Measurements from ENCODE around the gene UGT2B17. TPM values are rescaled to one million over a fixed set of nuclear protein-coding genes. Genes with fewer than 3 reads are reported as not detected.
"Not testable (repeated sequence)": the region's sequence is repeated elsewhere in the genome, so short reads cannot be mapped to it uniquely, and the experiment has no call there.

UGT2B17 gene
- polyA plus RNA-seq, 2 of the 4 experiments (the other 2 are of a cell fraction) = 0.04 TPM; not detected in 1

DNA sequence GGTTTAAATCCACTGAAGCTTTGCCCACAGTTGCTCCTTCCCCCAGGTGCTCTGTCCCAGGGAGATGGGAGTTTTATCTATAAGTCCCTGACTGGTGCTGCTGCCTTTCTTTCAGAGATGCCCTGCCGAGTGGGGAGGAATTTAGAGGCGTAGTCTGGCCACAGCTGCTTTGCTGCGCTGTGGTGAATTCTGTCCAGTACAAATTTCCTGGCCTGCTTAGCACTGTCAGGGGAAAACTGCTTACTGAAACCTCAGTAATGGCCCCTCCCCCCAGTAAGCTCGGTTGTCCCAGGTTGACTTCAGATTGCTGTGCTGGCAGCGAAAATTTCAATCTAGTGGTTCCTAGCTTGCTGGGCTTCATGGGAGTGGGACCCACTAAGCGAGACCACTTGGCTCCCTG is 40.1 kb downstream of the UGT2B17 start:
- no peaks in the 10 kb centered on the region for H3K4me1 ChIP-seq
- H3K27ac ChIP-seq = no peak overlapping the region
- H3K9me3 ChIP-seq = no peaks in the 10 kb centered on the region
- H3K4me3 ChIP-seq = no peak overlapping the region
- 76% methylated on average over 4 of the region's 6 CpGs for WGBS (ENCODE audit: missing lambda C conversion rate)
- FAIRE-seq (no peak), ATAC-seq (no peak), DNase-seq (ENCODE audit: low read depth in 1 of 2, low spot score in 1 of 2) (no peak)
- ChIA-PET CTCF (interaction anchor here (0.6 kb wide), 1 partner anchor 1364 kb away, joined by 3 read pairs; no protein-coding TSS in a partner anchor), POLR2A (no interaction called here)
- no peak overlapping the region for H3K4me2 ChIP-seq
- TF ChIP-seq POLR2AphosphoS2 (conservative IDR thresholded peaks at IDR 0.05; ENCODE audit: low read length) (no peak), KDM1A (IDR thresholded peaks at IDR 0.05; ENCODE audit: low read depth) (no peak), EHF (CRISPR knock-in tag; IDR thresholded peaks at IDR 0.05) (no peak), MAFK (IDR thresholded peaks at IDR 0.05; ENCODE audit: partially characterized antibody) (no peak), SREBF2 (IDR thresholded peaks at IDR 0.05) (no peak), PHF8 (IDR thresholded peaks at IDR 0.05; ENCODE audit: borderline replicate concordance, low read depth) (no peak), HDAC2 (IDR thresholded peaks at IDR 0.05) (no peak), HOXA7 (CRISPR knock-in tag; IDR thresholded peaks at IDR 0.05) (no peak), RCOR1 (IDR thresholded peaks at IDR 0.05; ENCODE audit: low read depth, low read length) (no peak), ZNF302 (CRISPR knock-in tag; IDR thresholded peaks at IDR 0.05) (no peak), CEBPB (IDR thresholded peaks at IDR 0.05) (no peak)
- TF ChIP-seq, protein P1, sequence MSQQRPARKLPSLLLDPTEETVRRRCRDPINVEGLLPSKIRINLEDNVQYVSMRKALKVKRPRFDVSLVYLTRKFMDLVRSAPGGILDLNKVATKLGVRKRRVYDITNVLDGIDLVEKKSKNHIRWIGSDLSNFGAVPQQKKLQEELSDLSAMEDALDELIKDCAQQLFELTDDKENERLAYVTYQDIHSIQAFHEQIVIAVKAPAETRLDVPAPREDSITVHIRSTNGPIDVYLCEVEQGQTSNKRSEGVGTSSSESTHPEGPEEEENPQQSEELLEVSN (IDR thresholded peaks at IDR 0.05; ENCODE audit: borderline replicate concordance, low read depth) = no peak

DNA sequence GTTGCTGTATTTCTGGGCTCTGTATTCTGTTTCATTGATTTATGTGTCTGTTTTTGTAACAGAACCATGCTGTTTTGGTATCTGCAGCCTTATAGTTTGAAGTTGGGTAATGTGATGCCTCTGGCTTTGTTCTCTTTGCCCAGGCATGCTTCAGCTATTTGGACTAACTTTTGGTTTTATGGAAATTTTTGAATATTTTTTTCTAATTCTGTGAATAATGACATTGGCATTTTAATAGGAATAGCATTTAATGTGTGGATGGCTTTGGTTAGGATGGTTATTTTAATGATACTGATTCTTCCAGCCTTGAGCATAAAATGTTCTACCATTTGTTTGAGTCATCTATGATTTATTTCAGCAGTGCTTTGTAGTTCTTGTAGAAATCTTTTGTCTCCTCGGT is 53.9 kb downstream of the UGT2B17 start:
- H3K4me1 ChIP-seq; DNase-seq (ENCODE audit: low read depth in 1 of 2, low spot score in 1 of 2); ATAC-seq; POLR2A ChIA-PET; FAIRE-seq; H3K27ac ChIP-seq; H3K4me2 ChIP-seq; H3K9me3 ChIP-seq; H3K4me3 ChIP-seq; CTCF ChIA-PET: not testable (repeated sequence)
- WGBS (ENCODE audit: missing lambda C conversion rate) = 45% methylated on average over 1 of the region's 1 CpG

DNA sequence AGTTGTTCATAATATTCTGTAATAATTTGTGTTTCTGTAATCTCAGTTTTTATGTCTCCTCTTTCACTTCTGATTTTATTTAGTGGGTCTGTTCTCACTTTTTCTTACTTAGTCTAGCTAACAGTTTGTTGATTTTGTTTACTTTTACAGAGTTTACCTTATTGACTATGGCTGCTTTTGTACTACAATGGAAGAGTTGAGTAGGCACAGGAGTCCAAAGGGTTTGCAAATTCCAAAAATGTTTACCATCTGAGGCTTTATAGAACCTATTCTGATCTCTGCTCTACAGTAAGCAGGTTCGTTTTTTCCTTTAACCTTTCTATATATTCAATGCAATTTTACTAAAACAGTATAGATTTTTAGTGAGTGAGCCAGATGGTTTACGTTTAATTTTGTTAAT is 55.1 kb downstream of the UGT2B17 start:
- TF ChIP-seq RFX5 (IDR thresholded peaks at IDR 0.05) (no peak), PHF8 (IDR thresholded peaks at IDR 0.05; ENCODE audit: borderline replicate concordance, low read depth) (no peak), POLR2A (IDR thresholded peaks at IDR 0.05; ENCODE audit: low read length) (no peak), HDAC2 (IDR thresholded peaks at IDR 0.05) (no peak), CBX8 (IDR thresholded peaks at IDR 0.05) (no peak), JUNB (IDR thresholded peaks at IDR 0.05) (no peak), POLR2AphosphoS2 (conservative IDR thresholded peaks at IDR 0.05; ENCODE audit: low read length) (no peak), TP53 (CRISPR knock-in tag; IDR thresholded peaks at IDR 0.05) (no peak), EP300 (IDR thresholded peaks at IDR 0.05) (no peak), NPAS2 (CRISPR knock-in tag; IDR thresholded peaks at IDR 0.05; ENCODE audit: borderline replicate concordance) (no peak), HEYL (CRISPR knock-in tag; IDR thresholded peaks at IDR 0.05) (no peak), HOXB13 (CRISPR knock-in tag; IDR thresholded peaks at IDR 0.05; ENCODE audit: low read depth) (no peak), HOXB5 (CRISPR knock-in tag; IDR thresholded peaks at IDR 0.05) (no peak), FOSL2 (IDR thresholded peaks at IDR 0.05) (no peak), FOSL2 (CRISPR knock-in tag; IDR thresholded peaks at IDR 0.05) (no peak), RARB (CRISPR knock-in tag; IDR thresholded peaks at IDR 0.05) (no peak), SMC3 (IDR thresholded peaks at IDR 0.05) (no peak), FOXS1 (CRISPR knock-in tag; IDR thresholded peaks at IDR 0.05) (no peak)
- TF ChIP-seq, protein P2, sequence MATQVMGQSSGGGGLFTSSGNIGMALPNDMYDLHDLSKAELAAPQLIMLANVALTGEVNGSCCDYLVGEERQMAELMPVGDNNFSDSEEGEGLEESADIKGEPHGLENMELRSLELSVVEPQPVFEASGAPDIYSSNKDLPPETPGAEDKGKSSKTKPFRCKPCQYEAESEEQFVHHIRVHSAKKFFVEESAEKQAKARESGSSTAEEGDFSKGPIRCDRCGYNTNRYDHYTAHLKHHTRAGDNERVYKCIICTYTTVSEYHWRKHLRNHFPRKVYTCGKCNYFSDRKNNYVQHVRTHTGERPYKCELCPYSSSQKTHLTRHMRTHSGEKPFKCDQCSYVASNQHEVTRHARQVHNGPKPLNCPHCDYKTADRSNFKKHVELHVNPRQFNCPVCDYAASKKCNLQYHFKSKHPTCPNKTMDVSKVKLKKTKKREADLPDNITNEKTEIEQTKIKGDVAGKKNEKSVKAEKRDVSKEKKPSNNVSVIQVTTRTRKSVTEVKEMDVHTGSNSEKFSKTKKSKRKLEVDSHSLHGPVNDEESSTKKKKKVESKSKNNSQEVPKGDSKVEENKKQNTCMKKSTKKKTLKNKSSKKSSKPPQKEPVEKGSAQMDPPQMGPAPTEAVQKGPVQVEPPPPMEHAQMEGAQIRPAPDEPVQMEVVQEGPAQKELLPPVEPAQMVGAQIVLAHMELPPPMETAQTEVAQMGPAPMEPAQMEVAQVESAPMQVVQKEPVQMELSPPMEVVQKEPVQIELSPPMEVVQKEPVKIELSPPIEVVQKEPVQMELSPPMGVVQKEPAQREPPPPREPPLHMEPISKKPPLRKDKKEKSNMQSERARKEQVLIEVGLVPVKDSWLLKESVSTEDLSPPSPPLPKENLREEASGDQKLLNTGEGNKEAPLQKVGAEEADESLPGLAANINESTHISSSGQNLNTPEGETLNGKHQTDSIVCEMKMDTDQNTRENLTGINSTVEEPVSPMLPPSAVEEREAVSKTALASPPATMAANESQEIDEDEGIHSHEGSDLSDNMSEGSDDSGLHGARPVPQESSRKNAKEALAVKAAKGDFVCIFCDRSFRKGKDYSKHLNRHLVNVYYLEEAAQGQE (IDR thresholded peaks at IDR 0.05) = no peak
- TF ChIP-seq, protein P3, sequence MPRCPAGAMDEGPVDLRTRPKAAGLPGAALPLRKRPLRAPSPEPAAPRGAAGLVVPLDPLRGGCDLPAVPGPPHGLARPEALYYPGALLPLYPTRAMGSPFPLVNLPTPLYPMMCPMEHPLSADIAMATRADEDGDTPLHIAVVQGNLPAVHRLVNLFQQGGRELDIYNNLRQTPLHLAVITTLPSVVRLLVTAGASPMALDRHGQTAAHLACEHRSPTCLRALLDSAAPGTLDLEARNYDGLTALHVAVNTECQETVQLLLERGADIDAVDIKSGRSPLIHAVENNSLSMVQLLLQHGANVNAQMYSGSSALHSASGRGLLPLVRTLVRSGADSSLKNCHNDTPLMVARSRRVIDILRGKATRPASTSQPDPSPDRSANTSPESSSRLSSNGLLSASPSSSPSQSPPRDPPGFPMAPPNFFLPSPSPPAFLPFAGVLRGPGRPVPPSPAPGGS (IDR thresholded peaks at IDR 0.05) = no peak
- TF ChIP-seq, protein P1 (IDR thresholded peaks at IDR 0.05; ENCODE audit: borderline replicate concordance, low read depth) = no peak
- POLR2A ChIA-PET = no interaction called here
- Histone ChIP-seq H3K4me1 (no peaks in the 10 kb centered on the region), H3K4me2 (no peak overlapping the region), H3K4me3 (no peak overlapping the region), H3K27ac (no peak overlapping the region), H3K9me3 (no peaks in the 10 kb centered on the region)
- WGBS (ENCODE audit: missing lambda C conversion rate) = 15% methylated on average over 2 of the region's 2 CpGs
- CTCF ChIA-PET = no interaction called here
- DNase-seq (ENCODE audit: low read depth in 1 of 2, low spot score in 1 of 2) (no peak), ATAC-seq (no peak), FAIRE-seq (no peak)
